HUES48 (cell line): Measurements from ENCODE around the gene ZNF664.

ENCODE experiments used
- H3K27ac ChIP-seq: one replicate; pipeline ENCODE4 v1.7.0; 2013; ENCODE audit warnings: low read depth, low read length, inconsistent platforms
- H3K27me3 ChIP-seq: 2 replicates; pipeline ENCODE4 v1.6.1; 2013; ENCODE audit warnings: mild to moderate bottlenecking, low read length; ENCODE audit not compliant: control insufficient read depth, insufficient read depth
- H3K36me3 ChIP-seq: 2 replicates; pipeline ENCODE4 v1.6.1; 2013; ENCODE audit warnings: low read length; ENCODE audit not compliant: control insufficient read depth, insufficient read depth
- H3K4me1 ChIP-seq: 2 replicates; pipeline ENCODE4 v1.6.1; 2013; ENCODE audit warnings: mild to moderate bottlenecking, low read length; ENCODE audit not compliant: control insufficient read depth, insufficient read depth
- H3K4me3 ChIP-seq: 2 replicates; pipeline ENCODE4 v1.5.1; 2013; ENCODE audit warnings: mild to moderate bottlenecking, low read depth, low read length
- H3K9ac ChIP-seq: 2 replicates; pipeline ENCODE4 v1.6.1; 2013; ENCODE audit warnings: mild to moderate bottlenecking, low read depth, low read length, moderate library complexity
- H3K9me3 ChIP-seq: 2 replicates; pipeline ENCODE4 v1.6.1; 2013; ENCODE audit warnings: low read length; ENCODE audit not compliant: control insufficient read depth, insufficient read depth

ZNF664 gene

DNA sequence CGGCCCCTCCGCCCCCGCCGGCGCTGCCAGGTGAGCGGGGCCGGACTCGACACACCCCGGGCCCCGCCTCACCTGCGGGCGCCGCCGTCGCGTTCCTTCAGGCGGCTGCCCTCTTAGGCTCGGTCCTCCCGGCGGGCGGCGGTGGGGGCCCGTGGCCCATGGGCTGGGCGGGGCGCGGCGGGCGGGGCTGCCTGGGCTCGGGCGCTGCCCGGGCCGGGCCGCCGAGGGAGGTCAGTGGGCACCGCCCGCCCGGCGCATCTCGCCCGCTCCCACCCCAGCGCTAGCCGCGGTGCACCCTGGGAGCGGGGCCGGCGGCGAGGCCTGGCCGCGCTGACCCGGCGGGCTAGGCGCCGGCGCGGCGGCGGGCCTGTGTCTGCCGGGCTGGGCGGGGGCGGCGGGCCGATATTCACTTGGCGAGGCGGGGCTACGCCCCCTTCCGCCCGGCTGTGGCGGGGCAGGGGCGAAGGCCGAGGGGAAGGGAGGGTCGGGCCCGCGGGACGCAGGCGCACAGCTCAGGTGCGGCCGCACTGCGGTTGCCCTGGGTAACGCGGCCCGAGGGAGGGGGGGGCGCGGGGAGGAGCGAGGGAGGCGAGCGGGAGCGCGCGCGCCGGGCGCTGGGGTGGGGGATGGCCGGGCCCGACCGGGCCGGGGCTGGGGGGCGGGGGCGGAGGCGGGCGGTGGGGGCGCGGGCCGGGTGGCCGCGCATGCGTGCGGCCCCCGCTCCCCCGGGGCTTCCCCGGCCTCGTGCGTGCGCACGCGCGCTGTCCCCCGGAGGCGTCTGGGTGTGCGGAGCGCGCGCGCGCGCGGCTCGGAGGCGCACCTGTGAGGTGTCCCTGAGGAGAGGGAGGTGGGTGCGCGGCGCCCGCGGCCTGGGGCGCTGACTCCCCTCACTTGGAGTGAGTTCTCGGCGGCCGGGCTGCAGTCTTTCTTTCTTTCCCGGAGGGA is at the start of gene ZNF664, which contains the start of gene CCDC92:
ZNF664 (plus strand) TSS at position 759 of the 945 bp plus-strand sequence. CDS start 38,930 bp downstream, outside the sequence.
CCDC92 (minus strand) TSS at position 375 of the 945 bp plus-strand sequence. CDS start 28,526 bp downstream, outside the sequence.
- Histone ChIP-seq H3K27me3 (peaks cover 68% of the 10 kb centered on the region), H3K4me3 (peak within 1 kb of the TSS; percentile 83), H3K4me1 (peaks cover 11% of the 10 kb centered on the region), H3K36me3 (peaks cover 4% of the 10 kb centered on the region; the same call in 1 of the 2 replicates), H3K9ac (peak within 1 kb of the TSS; percentile 59; the same call in 1 of the 2 replicates), H3K9me3 (no peaks in the 10 kb centered on the region), H3K27ac (peak within 1 kb of the TSS; percentile 63)

DNA sequence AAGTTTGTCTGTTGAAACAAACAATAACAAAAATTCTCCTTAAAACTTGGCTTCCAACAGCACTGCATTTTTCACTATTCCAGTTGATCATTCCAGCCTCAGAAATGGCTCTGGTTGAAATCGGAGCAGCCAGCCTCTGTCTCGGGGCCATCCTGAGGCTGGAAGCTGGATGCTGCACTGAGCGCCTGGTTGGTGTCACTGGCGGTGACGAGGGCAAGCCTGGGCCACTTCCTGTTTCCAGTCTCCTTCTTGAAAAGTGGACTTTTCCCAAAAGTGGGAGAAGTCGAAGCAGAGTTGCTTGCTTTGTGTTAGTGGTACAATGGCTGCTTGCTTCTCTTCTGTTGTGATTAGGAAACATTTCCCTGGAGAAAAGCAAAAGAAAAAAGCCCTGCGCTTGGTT is 49.1 kb upstream of the ZNF664 start:
- Histone ChIP-seq H3K27ac (no peak overlapping the region), H3K4me1 (no peaks in the 10 kb centered on the region), H3K36me3 (no peaks in the 10 kb centered on the region), H3K4me3 (no peak overlapping the region), H3K27me3 (no peaks in the 10 kb centered on the region), H3K9me3 (no peaks in the 10 kb centered on the region), H3K9ac (no peak overlapping the region)

DNA sequence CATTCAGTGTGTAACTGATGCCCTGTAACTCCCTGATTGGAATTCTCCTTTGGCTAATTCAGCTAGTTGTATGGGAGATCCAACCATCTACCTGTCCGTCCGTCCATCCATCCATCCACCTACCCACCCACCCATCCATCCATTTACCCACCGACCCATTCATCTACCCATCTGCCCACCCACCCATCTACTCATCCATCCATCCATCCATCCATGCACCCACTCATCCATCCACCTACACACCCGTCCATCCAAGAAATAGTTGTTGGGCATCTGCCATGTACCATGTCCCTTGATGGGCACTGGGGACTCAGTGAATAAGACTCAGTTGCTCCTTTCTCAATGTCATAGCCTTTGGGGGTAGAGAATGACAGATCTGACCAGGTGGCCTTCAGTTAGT is 48.5 kb upstream of the ZNF664 start:
- H3K27ac ChIP-seq = no peak overlapping the region
- H3K4me3 ChIP-seq = no peak overlapping the region
- no peaks in the 10 kb centered on the region for H3K9me3 ChIP-seq
- no peak overlapping the region for H3K9ac ChIP-seq
- no peaks in the 10 kb centered on the region for H3K27me3 ChIP-seq
- H3K36me3 ChIP-seq = no peaks in the 10 kb centered on the region
- no peaks in the 10 kb centered on the region for H3K4me1 ChIP-seq

DNA sequence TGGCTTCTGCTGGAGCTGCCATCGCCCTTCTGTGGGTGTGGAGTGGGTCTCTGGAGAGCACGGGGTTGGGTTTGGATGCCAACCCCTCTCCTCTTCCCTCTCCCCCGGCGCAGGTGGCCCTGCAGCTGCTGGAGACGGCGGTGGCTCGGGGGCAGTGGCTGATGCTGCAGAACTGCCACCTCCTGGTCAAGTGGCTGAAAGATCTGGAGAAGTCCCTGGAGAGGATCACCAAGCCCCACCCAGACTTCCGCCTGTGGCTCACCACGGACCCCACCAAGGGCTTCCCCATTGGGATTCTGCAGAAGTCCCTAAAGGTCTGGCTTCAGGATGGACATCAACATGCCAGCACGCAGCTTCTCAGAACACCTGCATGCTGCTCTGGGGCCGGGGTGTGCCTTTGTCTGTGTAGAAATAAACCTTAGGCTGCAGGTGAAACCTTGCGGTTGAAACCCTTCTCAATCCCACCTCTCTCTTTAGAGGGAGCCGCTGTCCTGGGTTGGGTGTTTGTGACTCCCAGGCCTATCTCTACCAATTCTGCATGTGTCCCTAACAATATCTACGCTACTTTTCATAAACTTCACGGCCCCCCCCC is 44.6 kb upstream of the ZNF664 start:
- Histone ChIP-seq H3K27me3 (no peaks in the 10 kb centered on the region), H3K9me3 (no peaks in the 10 kb centered on the region), H3K4me1 (no peaks in the 10 kb centered on the region), H3K36me3 (no peaks in the 10 kb centered on the region), H3K9ac (no peak overlapping the region), H3K4me3 (no peak overlapping the region), H3K27ac (no peak overlapping the region)

DNA sequence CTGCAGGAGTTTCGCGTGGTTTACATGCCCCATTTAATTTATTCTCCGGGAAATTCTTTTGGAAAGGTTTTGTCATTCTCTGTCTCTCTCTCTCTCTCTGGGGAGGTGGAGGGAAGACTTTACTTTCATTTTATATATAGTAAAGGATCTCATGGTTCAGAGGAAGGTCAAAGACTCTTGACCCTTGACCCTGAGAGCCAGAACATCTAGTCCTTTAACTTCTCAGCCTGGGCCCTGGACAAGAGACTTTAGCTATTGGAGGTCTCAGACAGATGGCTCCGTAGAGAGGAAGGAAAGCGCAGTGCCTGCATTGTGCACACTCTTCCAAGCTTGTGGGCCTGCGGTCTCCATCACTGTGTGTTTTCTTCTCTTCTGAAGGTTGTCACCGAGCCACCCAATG is 44.1 kb upstream of the ZNF664 start:
- Histone ChIP-seq H3K4me3 (no peak overlapping the region), H3K9ac (no peak overlapping the region), H3K36me3 (no peaks in the 10 kb centered on the region), H3K4me1 (no peaks in the 10 kb centered on the region), H3K9me3 (no peaks in the 10 kb centered on the region), H3K27me3 (no peaks in the 10 kb centered on the region), H3K27ac (no peak overlapping the region)

DNA sequence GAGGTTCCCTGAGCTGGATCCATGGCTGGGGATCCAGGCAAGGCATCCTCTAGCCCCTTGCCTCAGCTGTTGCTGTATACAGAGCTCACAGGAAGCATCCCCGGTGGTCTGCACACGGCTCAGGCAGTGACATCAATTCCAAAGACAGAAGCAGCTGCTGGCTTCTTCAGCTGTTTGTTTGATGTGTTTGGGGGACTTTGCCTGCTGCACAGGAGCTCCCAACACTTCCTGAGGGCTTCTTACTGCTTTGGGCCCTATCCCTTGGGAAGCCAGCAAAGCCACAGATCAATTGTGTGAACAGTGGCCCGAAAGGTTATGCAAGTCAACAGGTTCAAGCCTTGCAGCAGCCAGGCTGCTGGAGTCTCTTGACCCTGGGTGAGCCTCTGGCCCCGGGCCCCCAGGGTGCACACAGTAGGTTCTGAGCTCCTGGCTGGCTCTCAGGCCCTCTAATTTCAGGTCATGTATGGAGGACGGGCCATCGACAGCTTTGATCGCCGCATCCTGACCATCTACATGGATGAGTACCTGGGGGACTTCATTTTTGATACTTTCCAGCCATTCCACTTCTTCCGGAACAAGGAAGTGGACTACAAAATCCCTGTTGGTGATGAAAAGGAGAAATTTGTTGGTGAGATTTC is 43.0 kb upstream of the ZNF664 start:
- Histone ChIP-seq H3K36me3 (no peaks in the 10 kb centered on the region), H3K27me3 (no peaks in the 10 kb centered on the region), H3K27ac (no peak overlapping the region), H3K9me3 (no peaks in the 10 kb centered on the region), H3K4me1 (no peaks in the 10 kb centered on the region), H3K9ac (no peak overlapping the region), H3K4me3 (no peak overlapping the region)

DNA sequence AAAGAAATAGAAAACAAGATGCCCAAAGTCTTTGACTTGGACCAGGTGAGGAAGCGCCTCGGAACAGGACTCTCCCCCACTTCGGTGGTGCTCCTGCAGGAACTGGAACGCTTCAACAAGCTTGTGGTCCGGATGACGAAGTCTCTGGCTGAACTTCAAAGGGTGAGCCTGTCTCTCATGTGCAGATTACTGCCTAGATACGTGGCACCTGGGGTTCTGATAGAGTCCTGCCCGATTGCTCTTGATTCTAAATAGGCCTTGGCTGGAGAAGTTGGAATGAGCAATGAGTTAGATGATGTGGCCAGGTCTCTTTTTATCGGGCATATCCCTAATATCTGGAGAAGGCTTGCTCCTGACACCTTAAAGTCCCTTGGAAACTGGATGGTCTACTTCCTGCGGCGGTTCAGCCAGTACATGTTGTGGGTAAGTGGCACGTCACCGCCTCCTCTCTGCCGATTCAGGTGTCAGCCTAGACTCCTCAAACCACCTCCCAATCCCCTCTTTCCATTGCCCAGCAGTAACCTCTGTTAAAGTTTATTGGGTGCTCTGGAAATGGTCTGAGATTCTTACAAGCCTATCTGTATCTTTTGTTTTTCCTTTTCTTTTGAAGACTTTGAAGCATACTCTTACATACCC is 41.2 kb upstream of the ZNF664 start:
- Histone ChIP-seq H3K36me3 (no peaks in the 10 kb centered on the region), H3K9me3 (no peaks in the 10 kb centered on the region), H3K4me1 (no peaks in the 10 kb centered on the region)

DNA sequence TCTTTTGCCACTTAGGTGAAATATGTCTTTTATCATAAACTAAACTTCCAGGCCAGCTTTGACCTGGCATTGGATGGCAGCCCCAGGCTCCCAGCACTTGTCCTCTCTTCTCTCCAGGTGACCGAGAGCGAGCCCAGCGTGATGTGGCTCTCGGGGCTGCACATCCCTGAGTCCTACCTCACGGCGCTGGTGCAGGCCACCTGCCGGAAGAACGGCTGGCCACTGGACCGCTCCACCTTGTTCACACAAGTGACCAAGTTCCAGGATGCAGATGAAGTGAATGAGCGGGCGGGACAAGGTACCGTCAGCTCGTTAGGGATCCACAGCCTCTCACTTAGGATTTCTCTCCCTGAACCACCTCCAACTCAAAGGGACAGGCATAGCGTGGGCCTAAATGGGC is 39.8 kb upstream of the ZNF664 start:
- H3K9me3 ChIP-seq = no peaks in the 10 kb centered on the region
- H3K4me3 ChIP-seq = no peak overlapping the region
- H3K27ac ChIP-seq = no peak overlapping the region
- no peaks in the 10 kb centered on the region for H3K27me3 ChIP-seq
- no peaks in the 10 kb centered on the region for H3K4me1 ChIP-seq
- no peaks in the 10 kb centered on the region for H3K36me3 ChIP-seq
- H3K9ac ChIP-seq = no peak overlapping the region

More for the DNA sequence above, 41.2 kb upstream of the ZNF664 start:
- H3K4me3 ChIP-seq = no peak overlapping the region
- no peaks in the 10 kb centered on the region for H3K27me3 ChIP-seq
- no peak overlapping the region for H3K27ac ChIP-seq
- no peak overlapping the region for H3K9ac ChIP-seq

DNA sequence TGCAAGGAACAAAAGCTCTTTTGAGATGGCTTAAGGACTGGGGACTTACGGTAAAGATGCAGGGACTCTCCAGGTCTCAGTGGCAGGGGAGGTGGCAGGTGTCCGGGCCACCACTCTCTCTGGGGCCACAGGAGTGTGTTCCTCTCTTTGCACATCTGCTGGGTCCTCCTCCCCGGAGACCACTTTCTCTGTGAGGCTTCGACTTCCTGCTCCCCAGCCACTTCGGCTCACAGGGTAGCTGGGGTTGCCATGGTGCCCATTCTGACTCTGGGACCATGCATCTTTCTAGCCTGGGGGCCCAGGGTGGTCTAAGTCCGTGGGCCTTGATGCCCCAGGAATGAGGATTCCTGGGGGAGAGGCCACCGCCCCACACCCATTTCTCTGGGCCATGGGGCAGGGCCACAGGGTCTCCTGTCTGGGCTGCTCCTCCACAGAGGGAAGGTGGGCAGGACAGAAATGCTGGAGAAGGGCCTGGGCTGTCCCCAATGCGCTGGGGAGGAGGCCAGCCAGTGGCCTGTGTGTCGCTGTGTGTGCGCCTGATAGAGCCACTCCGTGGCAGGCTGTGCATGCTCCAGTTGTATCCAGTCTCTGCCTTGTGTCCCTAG is 38.9 kb upstream of the ZNF664 start:
- H3K27me3 ChIP-seq = no peaks in the 10 kb centered on the region
- no peaks in the 10 kb centered on the region for H3K4me1 ChIP-seq
- H3K4me3 ChIP-seq = no peak overlapping the region

DNA sequence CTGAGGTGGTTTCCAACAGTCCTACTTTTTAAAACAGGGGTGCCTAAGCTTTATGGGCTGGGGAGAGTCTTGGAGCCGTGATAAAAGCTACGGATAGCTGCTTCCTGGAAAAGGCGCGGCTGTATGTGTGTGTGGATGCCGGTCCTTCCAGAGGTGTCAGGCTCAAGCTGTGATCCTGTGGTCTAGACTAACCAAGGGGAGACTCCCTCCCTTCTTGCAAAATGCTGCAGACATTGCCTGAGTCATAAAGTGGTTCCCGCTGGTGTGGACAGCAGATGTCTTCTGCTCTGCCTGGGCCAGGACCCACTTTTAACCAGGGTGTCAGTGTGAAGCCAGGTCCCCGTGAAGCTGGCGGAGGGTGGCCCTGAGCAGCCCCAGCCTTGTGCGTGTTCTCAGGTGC is 38.2 kb upstream of the ZNF664 start:
- Histone ChIP-seq H3K9me3 (no peaks in the 10 kb centered on the region), H3K27ac (no peak overlapping the region), H3K36me3 (no peaks in the 10 kb centered on the region), H3K4me3 (no peak overlapping the region), H3K27me3 (no peaks in the 10 kb centered on the region), H3K4me1 (no peaks in the 10 kb centered on the region), H3K9ac (no peak overlapping the region)

More for the DNA sequence above, 38.9 kb upstream of the ZNF664 start:
- H3K9ac ChIP-seq = no peak overlapping the region
- no peaks in the 10 kb centered on the region for H3K9me3 ChIP-seq
- H3K27ac ChIP-seq = no peak overlapping the region
- H3K36me3 ChIP-seq = no peaks in the 10 kb centered on the region
